ENCODE data around the gene ESR2.

GRCh38 chr14:64298773-64299172 lies 4.6 kb upstream of the ESR2 start:
- TF ChIP-seq CTCF (IDR thresholded peaks at IDR 0.05) (no peak), POLR2A (IDR thresholded peaks at IDR 0.05) (no peak)

Measured in body of pancreas (tissue), 4 donors.